Posterior vena cava (tissue), 2 donors: ENCODE results near the gene HNRNPH2. TPM values are rescaled to one million over a fixed set of nuclear protein-coding genes. Genes with fewer than 3 reads are reported as not detected.

Source experiments
- DNase-seq: peaks from one replicate; pipeline ENCODE4 v3.0.0-alpha.2; 2020; ENCODE audit warnings: low spot score
- intact Hi-C, 2 donors: fragments of 100-400 bp; cut with DNase I; formaldehyde crosslinking; loops; one replicate each; pipeline versions ENCODE4 v1.14.1 to v1.14.2; 2022 to 2023
- long read RNA-seq, 2 donors: library from polyadenylated mRNA; unstranded; transcript quantifications; one replicate each; pipeline ENCODE4 v2.0.0, GENCODE V29; 2020 to 2021
- total RNA-seq, 2 donors: library from RNA; stranded (reverse); fragmentation: NEBNext Ultra II Directional; extraction: Animal tissue kit (Norgen Biotek cat#: 25700); gene quantifications; one replicate each; pipeline ENCODE4 v1.2.1, GENCODE V29; 2021
- donor health status: DM: yes; HTN: yes; CAD: no.
- donor health status: DM: yes; HTN: yes; CAD: no.

HNRNPH2 gene
- total RNA-seq, result 10 to 100 TPM; 50.9 to 54.4 TPM
- long read RNA-seq, donor 1, transcript HNRNPH2-201 (2 exons, 2,223 nt), result major isoform, 45 of 46 reads
- long read RNA-seq, donor 1, partial matches to known transcripts, result 0 of 46 reads
- long read RNA-seq, donor 1, other reads (novel, unspliced or antisense), result 1 of 46 reads
- long read RNA-seq, donor 2, transcript HNRNPH2-201 (2 exons, 2,223 nt), result major isoform, 192 of 208 reads
- long read RNA-seq, donor 2, partial matches to known transcripts, result 14 of 208 reads
- long read RNA-seq, donor 2, other reads (novel, unspliced or antisense), result 2 of 208 reads

- intact Hi-C loops, result no loop called here
Measured at GRCh38 chrX:101407748-101408531, at the start of gene HNRNPH2, which contains the start of gene GLA. Gene HNRNPH2 (plus strand): TSS chrX:101408222. CDS start chrX:101411989, 3,767 bp downstream. Gene GLA (minus strand): TSS chrX:101407925. CDS start chrX:101407903, 22 bp downstream.

GRCh38 chrX:101359966-101360365 lies 48.1 kb upstream of the HNRNPH2 start:
- no peak for DNase-seq
- intact Hi-C loops, result no loop called here

More at GRCh38 chrX:101407748-101408531, at the start of gene HNRNPH2, which contains the start of gene GLA:
- peak; percentile 96 for DNase-seq

GRCh38 chrX:101360390-101360789 lies 47.6 kb upstream of the HNRNPH2 start:
- intact Hi-C loops, result no loop called here

GRCh38 chrX:101362116-101362515 lies 45.9 kb upstream of the HNRNPH2 start:
- no peak for DNase-seq
- intact Hi-C loops, result no loop called here

More at GRCh38 chrX:101360390-101360789, 47.6 kb upstream of the HNRNPH2 start:
- DNase-seq, result no peak

GRCh38 chrX:101362757-101363156 lies 45.3 kb upstream of the HNRNPH2 start:
- intact Hi-C loops, result no loop called here
- no peak for DNase-seq

- DNase-seq, result no peak
- intact Hi-C loops, result no loop called here
Measured at GRCh38 chrX:101365301-101365795, 42.7 kb upstream of the HNRNPH2 start.

GRCh38 chrX:101368800-101369199 lies 39.2 kb upstream of the HNRNPH2 start:
- DNase-seq, result no peak
- intact Hi-C loops, result no loop called here

GRCh38 chrX:101369687-101370086 lies 38.3 kb upstream of the HNRNPH2 start:
- intact Hi-C loops, result no loop called here

GRCh38 chrX:101370888-101371504 lies 37.0 kb upstream of the HNRNPH2 start:
- intact Hi-C loops, result no loop called here
- no peak for DNase-seq

More at GRCh38 chrX:101369687-101370086, 38.3 kb upstream of the HNRNPH2 start:
- no peak for DNase-seq

GRCh38 chrX:101377547-101377946 lies 30.5 kb upstream of the HNRNPH2 start:
- DNase-seq, result no peak

GRCh38 chrX:101383679-101384205 lies 24.3 kb upstream of the HNRNPH2 start:
- intact Hi-C loops, result no loop called here
- no peak for DNase-seq

More at GRCh38 chrX:101377547-101377946, 30.5 kb upstream of the HNRNPH2 start:
- intact Hi-C loops, result no loop called here

- no peak for DNase-seq
- intact Hi-C loops, result no loop called here
Measured at GRCh38 chrX:101385026-101385684, 22.9 kb upstream of the HNRNPH2 start.

- no peak for DNase-seq
- intact Hi-C loops, result no loop called here
Measured at GRCh38 chrX:101385795-101386541, 22.1 kb upstream of the HNRNPH2 start, which contains the start of gene BTK. Gene BTK (minus strand): TSS chrX:101386191. CDS start chrX:101375284, 10,907 bp downstream.

- DNase-seq, result no peak
- intact Hi-C loops, result no loop called here
Measured at GRCh38 chrX:101386542-101386885, 21.5 kb upstream of the HNRNPH2 start.

- intact Hi-C loops, result no loop called here
- no peak for DNase-seq
Measured at GRCh38 chrX:101388604-101389003, 19.4 kb upstream of the HNRNPH2 start.

- peak; percentile 96 for DNase-seq
Measured at GRCh38 chrX:101390664-101391525, 17.1 kb upstream of the HNRNPH2 start, which contains the start of gene RPL36A. Gene RPL36A (plus strand): TSS chrX:101391011. CDS start chrX:101391044, 33 bp downstream.

GRCh38 chrX:101391831-101392230 lies 16.2 kb upstream of the HNRNPH2 start:
- no peak for DNase-seq
- intact Hi-C loops, result no loop called here

More at GRCh38 chrX:101390664-101391525, 17.1 kb upstream of the HNRNPH2 start, which contains the start of gene RPL36A:
- intact Hi-C loops, result no loop called here
